Frontal cortex (tissue), 4 donors: Measurements from ENCODE around the gene CHI3L1. TPM values are rescaled to one million over a fixed set of nuclear protein-coding genes. Genes with fewer than 3 reads are reported as not detected.

Experiments
- DNase-seq, 2 donors: peaks; one replicate each; pipeline ENCODE4 v3.0.0; 2012; ENCODE audit warnings: low spot score in 2 of 2
- FAIRE-seq: peaks from 2 replicates; lab custom pipeline; 2012; peaks lifted over from hg19 to GRCh38; lab: Jason Lieb, UNC
- total RNA-seq: library from RNA; depleted of rRNA; stranded (reverse); fragments of >200 nt; gene quantifications from one replicate; pipeline ENCODE4 v1.2.3, GENCODE V29; 2014
- donor health status: control.
- donor health status: control.
- donor health status: control.

The CHI3L1 gene
- total RNA-seq, 1 donor from 2014 or later, result not detected

GRCh38 chr1:203207751-203208150 is 21.2 kb upstream of the CHI3L1 start:
- FAIRE-seq (no peak), DNase-seq (no peak)

- no peak for DNase-seq
- FAIRE-seq, result no peak
Measured at GRCh38 chr1:203206129-203206687, 19.7 kb upstream of the CHI3L1 start.

GRCh38 chr1:203204756-203205155 is 18.3 kb upstream of the CHI3L1 start:
- DNase-seq, result no peak
- no peak for FAIRE-seq

GRCh38 chr1:203202431-203203245 is 16.1 kb upstream of the CHI3L1 start:
- no peak for FAIRE-seq
- DNase-seq, result no peak

GRCh38 chr1:203201516-203202205 is 15.2 kb upstream of the CHI3L1 start:
- DNase-seq (no peak), FAIRE-seq (no peak)

- FAIRE-seq, result no peak
- no peak for DNase-seq
Measured at GRCh38 chr1:203200916-203201315, 14.4 kb upstream of the CHI3L1 start.

GRCh38 chr1:203199816-203200571 is 13.5 kb upstream of the CHI3L1 start:
- no peak for FAIRE-seq
- DNase-seq, result no peak

- FAIRE-seq, result no peak
Measured at GRCh38 chr1:203199481-203199815, 12.9 kb upstream of the CHI3L1 start.

GRCh38 chr1:203199002-203199401 is 12.5 kb upstream of the CHI3L1 start:
- no peak for FAIRE-seq
- no peak for DNase-seq

More at GRCh38 chr1:203199481-203199815, 12.9 kb upstream of the CHI3L1 start:
- no peak for DNase-seq

GRCh38 chr1:203197625-203198024 is 11.1 kb upstream of the CHI3L1 start:
- FAIRE-seq, result no peak
- no peak for DNase-seq

GRCh38 chr1:203196371-203196770 is 9.9 kb upstream of the CHI3L1 start:
- FAIRE-seq (no peak), DNase-seq (no peak)

- DNase-seq, result no peak
- no peak for FAIRE-seq
Measured at GRCh38 chr1:203190949-203191348, 4.4 kb upstream of the CHI3L1 start.

- DNase-seq (no peak), FAIRE-seq (no peak)
Measured at GRCh38 chr1:203189951-203190352, 3.4 kb upstream of the CHI3L1 start.

- FAIRE-seq (no peak), DNase-seq (no peak)
Measured at GRCh38 chr1:203188686-203189232, 2.3 kb upstream of the CHI3L1 start.

GRCh38 chr1:203187689-203188264 is 1.3 kb upstream of the CHI3L1 start:
- no peak for DNase-seq

GRCh38 chr1:203187304-203187685 is 791 bp upstream of the CHI3L1 start:
- no peak for FAIRE-seq
- DNase-seq, result no peak

More at GRCh38 chr1:203187689-203188264, 1.3 kb upstream of the CHI3L1 start:
- no peak for FAIRE-seq

GRCh38 chr1:203186091-203186445 is 436 bp downstream of the CHI3L1 start:
- DNase-seq (no peak), FAIRE-seq (no peak)

- DNase-seq (no peak), FAIRE-seq (no peak)
Measured at GRCh38 chr1:203185585-203185984, 919 bp downstream of the CHI3L1 start.

- FAIRE-seq (no peak), DNase-seq (no peak)
Measured at GRCh38 chr1:203185061-203185461, 1.4 kb downstream of the CHI3L1 start.

GRCh38 chr1:203184467-203184866 is 2.0 kb downstream of the CHI3L1 start:
- DNase-seq, result no peak

More at GRCh38 chr1:203184467-203184866, 2.0 kb downstream of the CHI3L1 start:
- no peak for FAIRE-seq
